Fibroblast of the conjunctiva (primary cell): Measurements from ENCODE around the gene DPY19L3.
"Not testable (repeated sequence)": the region's sequence is repeated elsewhere in the genome, so short reads cannot be mapped to it uniquely, and the experiment has no call there.

Experiments used
- DNase-seq: peaks from one replicate; pipeline ENCODE4 v3.0.0-alpha.2; 2010; ENCODE audit warnings: low read depth

DPY19L3 gene

GRCh38 chr19:32405431-32406160 is at the start of gene DPY19L3:
DPY19L3 (plus strand) TSS chr19:32405770; CDS start chr19:32408254, 2,484 bp downstream.
- peak; percentile 84 for DNase-seq

GRCh38 chr19:32357720-32358119 is 47.9 kb upstream of the DPY19L3 start:
- no peak for DNase-seq

GRCh38 chr19:32358321-32358720 is 47.2 kb upstream of the DPY19L3 start:
- no peak for DNase-seq

- no peak for DNase-seq
These were observed 46.0 kb upstream of the DPY19L3 start for GRCh38 chr19:32359581-32359980.

- no peak for DNase-seq
These were observed 43.8 kb upstream of the DPY19L3 start for GRCh38 chr19:32361574-32362317.

GRCh38 chr19:32362318-32362691 is 43.3 kb upstream of the DPY19L3 start:
- DNase-seq: no peak

GRCh38 chr19:32363175-32363574 is 42.4 kb upstream of the DPY19L3 start:
- DNase-seq: no peak

- no peak for DNase-seq
These were observed 41.9 kb upstream of the DPY19L3 start for GRCh38 chr19:32363632-32364031.

- DNase-seq: no peak
These were observed 41.5 kb upstream of the DPY19L3 start for GRCh38 chr19:32364040-32364439.

- no peak for DNase-seq
These were observed 38.5 kb upstream of the DPY19L3 start for GRCh38 chr19:32367063-32367462.

GRCh38 chr19:32367948-32368536 is 37.5 kb upstream of the DPY19L3 start:
- no peak for DNase-seq

GRCh38 chr19:32368787-32369186 is 36.8 kb upstream of the DPY19L3 start:
- DNase-seq: no peak

GRCh38 chr19:32372726-32373517 is 32.6 kb upstream of the DPY19L3 start:
- no peak for DNase-seq

GRCh38 chr19:32373585-32374295 is 31.8 kb upstream of the DPY19L3 start:
- peak; percentile 93 for DNase-seq

GRCh38 chr19:32374362-32374761 is 31.2 kb upstream of the DPY19L3 start:
- DNase-seq: not testable (repeated sequence)

GRCh38 chr19:32377088-32377487 is 28.5 kb upstream of the DPY19L3 start:
- not testable (repeated sequence) for DNase-seq

GRCh38 chr19:32380269-32380668 is 25.3 kb upstream of the DPY19L3 start:
- no peak for DNase-seq

GRCh38 chr19:32387701-32388392 is 17.7 kb upstream of the DPY19L3 start:
- peak; percentile 65 for DNase-seq

GRCh38 chr19:32388393-32388855 is 17.1 kb upstream of the DPY19L3 start:
- DNase-seq: no peak

GRCh38 chr19:32392901-32393300 is 12.7 kb upstream of the DPY19L3 start:
- no peak for DNase-seq
